Tibial nerve (tissue), 4 donors: Measurements from ENCODE around the gene RSPH3. TPM values are rescaled to one million over a fixed set of nuclear protein-coding genes. Genes with fewer than 3 reads are reported as not detected.

Source experiments
- DNase-seq, 2 donors: peaks; one replicate each; pipeline ENCODE4 v3.0.0-alpha.2; 2019; ENCODE audit warnings: low spot score in 2 of 2
- H3K27ac ChIP-seq, 4 donors: fragments of 200-600 bp; sonication (generic) in 3 of 4; one replicate each; pipeline ENCODE4 v1.5.1; 2017 to 2019; ENCODE audit warnings: mild to moderate bottlenecking in 1 of 4
- H3K27me3 ChIP-seq, 2 donors: fragments of 200-600 bp; sonication (generic) in 1 of 2; one replicate each; pipeline versions ENCODE4 v1.5.1 to v1.6.0; 2017 to 2019
- H3K36me3 ChIP-seq, 3 donors: fragments of 200-600 bp; sonication (generic); one replicate each; pipeline ENCODE4 v1.5.1; 2018 to 2019
- H3K4me1 ChIP-seq, 4 donors: fragments of 200-600 bp; sonication (generic) in 3 of 4; one replicate each; pipeline ENCODE4 v1.5.1; 2017 to 2019
- H3K4me3 ChIP-seq, 4 donors: fragments of 200-600 bp; sonication (generic) in 3 of 4; one replicate each; pipeline ENCODE4 v1.5.1; 2017 to 2019; ENCODE audit warnings: mild to moderate bottlenecking in 1 of 4, moderate library complexity in 1 of 4
- H3K9me3 ChIP-seq, 4 donors: fragments of 200-600 bp; sonication (generic) in 3 of 4; one replicate each; pipeline ENCODE4 v1.5.1; 2017 to 2019
- EP300 ChIP-seq, 2 donors: sonication (generic); formaldehyde crosslinking; IDR thresholded peaks; one replicate each; pipeline ENCODE4 v1.6.1; 2017; ENCODE audit warnings: antibody characterized with exemption in 2 of 2, mild to moderate bottlenecking in 1 of 2
- POLR2A ChIP-seq, 2 donors: fragments of 450-650 bp; IDR thresholded peaks; one replicate each; pipeline ENCODE4 v1.6.1; 2017; ENCODE audit warnings: antibody characterized with exemption in 2 of 2, mild to moderate bottlenecking in 2 of 2, moderate library complexity in 2 of 2
- WGBS, 2 donors: methylation state at CpG; one replicate each; pipeline ENCODE4 v1.1.5; 2018; 5-methylcytosine and 5-hydroxymethylcytosine counted together
- total RNA-seq, 4 donors: library from RNA; depleted of rRNA; stranded (reverse); fragments of >200 nt; gene quantifications; one replicate each; pipeline ENCODE4 v1.1.0, GENCODE V29; 2016
- TF ChIP-seq, protein P1 (sequence below), 5 experiments: fragments of 200-600 bp in 3 of 5; fragments of 450-650 bp in 2 of 5; sonication (generic) in 3 of 5; IDR thresholded peaks; one replicate each; pipeline ENCODE4 v1.5.1; 2016 to 2019; ENCODE audit warnings: antibody characterized with exemption in 5 of 5, mild to moderate bottlenecking in 3 of 5, moderate library complexity in 2 of 5

Gene RSPH3
- total RNA-seq, 4 donors from 2014 or later: 8.2 to 11.6 (median 11.0) TPM

DNA sequence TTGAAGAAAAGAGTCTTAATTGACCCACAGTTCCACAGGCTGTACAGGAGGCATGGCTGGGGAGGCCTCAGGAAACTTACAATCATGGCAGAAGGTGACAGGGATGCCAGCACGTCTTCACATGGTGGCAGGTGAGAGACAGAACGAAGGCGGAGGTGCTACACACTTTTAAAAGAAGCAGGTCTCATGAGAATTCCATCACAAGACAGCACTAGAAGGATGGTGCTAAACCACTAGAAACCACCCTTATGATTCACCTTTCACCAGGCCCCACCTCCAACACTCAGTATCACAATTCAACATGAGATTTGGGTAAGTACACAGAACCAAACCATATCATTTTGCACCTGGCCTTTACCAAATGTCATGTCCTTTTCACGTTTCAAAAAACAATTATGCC lies 23.9 kb upstream of the RSPH3 start:
- Histone ChIP-seq H3K36me3 (peaks cover 0 to 23% (median 0%) of the 10 kb centered on the region in 3 donors), H3K4me1 (no peaks in the 10 kb centered on the region), H3K9me3 (peaks cover 0 to 29% (median 0%) of the 10 kb centered on the region in 4 donors), H3K27me3 (no peaks in the 10 kb centered on the region), H3K4me3 (no peak overlapping the region), H3K27ac (no peak overlapping the region)
- TF ChIP-seq, protein P1, sequence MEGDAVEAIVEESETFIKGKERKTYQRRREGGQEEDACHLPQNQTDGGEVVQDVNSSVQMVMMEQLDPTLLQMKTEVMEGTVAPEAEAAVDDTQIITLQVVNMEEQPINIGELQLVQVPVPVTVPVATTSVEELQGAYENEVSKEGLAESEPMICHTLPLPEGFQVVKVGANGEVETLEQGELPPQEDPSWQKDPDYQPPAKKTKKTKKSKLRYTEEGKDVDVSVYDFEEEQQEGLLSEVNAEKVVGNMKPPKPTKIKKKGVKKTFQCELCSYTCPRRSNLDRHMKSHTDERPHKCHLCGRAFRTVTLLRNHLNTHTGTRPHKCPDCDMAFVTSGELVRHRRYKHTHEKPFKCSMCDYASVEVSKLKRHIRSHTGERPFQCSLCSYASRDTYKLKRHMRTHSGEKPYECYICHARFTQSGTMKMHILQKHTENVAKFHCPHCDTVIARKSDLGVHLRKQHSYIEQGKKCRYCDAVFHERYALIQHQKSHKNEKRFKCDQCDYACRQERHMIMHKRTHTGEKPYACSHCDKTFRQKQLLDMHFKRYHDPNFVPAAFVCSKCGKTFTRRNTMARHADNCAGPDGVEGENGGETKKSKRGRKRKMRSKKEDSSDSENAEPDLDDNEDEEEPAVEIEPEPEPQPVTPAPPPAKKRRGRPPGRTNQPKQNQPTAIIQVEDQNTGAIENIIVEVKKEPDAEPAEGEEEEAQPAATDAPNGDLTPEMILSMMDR (IDR thresholded peaks at IDR 0.05): no peak
- no peak for TF ChIP-seq POLR2A (IDR thresholded peaks at IDR 0.05)
- no peak for TF ChIP-seq EP300 (IDR thresholded peaks at IDR 0.05)
- WGBS, 2 donors: 86 to 93% methylated on average over 4 of the region's 4 CpGs
- DNase-seq: no peak

GRCh38 chr6:159020011-159020410 lies 20.0 kb upstream of the RSPH3 start:
- no peak for DNase-seq
- Histone ChIP-seq H3K36me3 (peaks cover 0 to 12% (median 0%) of the 10 kb centered on the region in 3 donors), H3K27me3 (no peaks in the 10 kb centered on the region), H3K4me3 (no peak overlapping the region), H3K27ac (no peak overlapping the region), H3K9me3 (peaks cover 0 to 24% (median 0%) of the 10 kb centered on the region in 4 donors), H3K4me1 (no peaks in the 10 kb centered on the region)
- 94 to 96% methylated on average over 2 of the region's 2 CpGs for WGBS, 2 donors
- TF ChIP-seq, protein P1 (IDR thresholded peaks at IDR 0.05): no peak
- TF ChIP-seq POLR2A (IDR thresholded peaks at IDR 0.05): no peak
- TF ChIP-seq EP300 (IDR thresholded peaks at IDR 0.05): no peak

DNA sequence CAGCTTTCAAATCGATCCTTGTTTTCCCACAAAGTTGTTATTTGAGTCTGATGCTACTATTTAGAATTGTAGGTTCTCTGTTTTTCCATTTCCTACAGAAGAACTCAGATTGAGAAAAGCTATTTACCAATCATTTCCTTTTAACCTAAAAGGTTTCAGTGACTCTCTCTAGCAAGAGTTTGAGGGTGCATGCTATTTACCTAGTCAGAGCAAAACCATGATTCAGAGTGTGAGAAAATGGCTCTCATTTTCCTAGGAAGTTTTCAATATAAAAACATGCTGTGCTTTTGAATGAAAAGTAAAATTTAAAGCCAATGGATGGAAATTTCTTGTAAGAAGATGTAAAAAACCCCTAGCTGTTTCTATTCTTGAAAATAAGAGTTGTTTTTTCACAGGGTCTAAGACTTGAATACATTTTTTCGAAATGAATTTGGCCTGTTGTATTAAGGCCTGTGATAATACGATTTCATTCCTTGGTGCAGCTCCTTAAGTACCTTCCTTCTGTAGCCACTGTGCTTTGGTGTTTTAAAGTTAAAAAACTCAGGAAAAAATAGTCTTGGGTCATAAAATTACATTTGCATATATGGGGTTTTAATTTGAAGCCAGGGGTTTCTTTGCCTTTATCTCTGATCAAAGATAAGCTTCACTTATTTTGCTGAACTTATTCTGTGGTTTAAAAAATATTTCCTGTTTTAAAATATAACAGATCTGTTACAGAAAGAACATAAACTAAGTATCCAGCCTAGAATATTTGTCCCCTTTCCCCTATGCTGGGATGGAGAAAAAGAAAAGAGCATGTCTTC lies 18.0 kb upstream of the RSPH3 start:
- no peaks in the 10 kb centered on the region for H3K4me1 ChIP-seq
- no peaks in the 10 kb centered on the region for H3K36me3 ChIP-seq
- H3K27ac ChIP-seq: no peak overlapping the region
- 55 to 62% methylated on average over 3 of the region's 3 CpGs for WGBS, 2 donors
- H3K4me3 ChIP-seq: no peak overlapping the region
- no peak for DNase-seq
- peaks cover 0 to 10% (median 0%) of the 10 kb centered on the region in 4 donors for H3K9me3 ChIP-seq
- no peaks in the 10 kb centered on the region for H3K27me3 ChIP-seq
- TF ChIP-seq, protein P1 (IDR thresholded peaks at IDR 0.05): no peak
- no peak for TF ChIP-seq POLR2A (IDR thresholded peaks at IDR 0.05)
- TF ChIP-seq EP300 (IDR thresholded peaks at IDR 0.05): no peak

GRCh38 chr6:159014406-159014805 lies 14.4 kb upstream of the RSPH3 start:
- peaks cover 0 to 6% (median 0%) of the 10 kb centered on the region in 3 donors for H3K36me3 ChIP-seq
- DNase-seq: no peak
- H3K27ac ChIP-seq: no peak overlapping the region
- no peaks in the 10 kb centered on the region for H3K27me3 ChIP-seq
- no peak overlapping the region for H3K4me3 ChIP-seq
- no peak for TF ChIP-seq POLR2A (IDR thresholded peaks at IDR 0.05)
- TF ChIP-seq, protein P1 (IDR thresholded peaks at IDR 0.05): no peak
- no peaks in the 10 kb centered on the region for H3K4me1 ChIP-seq
- peaks cover 0 to 10% (median 0%) of the 10 kb centered on the region in 4 donors for H3K9me3 ChIP-seq

GRCh38 chr6:159013229-159013628 lies 13.2 kb upstream of the RSPH3 start:
- no peak overlapping the region for H3K4me3 ChIP-seq
- H3K9me3 ChIP-seq: peaks cover 0 to 10% (median 0%) of the 10 kb centered on the region in 4 donors
- H3K4me1 ChIP-seq: no peaks in the 10 kb centered on the region
- H3K27ac ChIP-seq: no peak overlapping the region
- TF ChIP-seq POLR2A (IDR thresholded peaks at IDR 0.05) (no peak), EP300 (IDR thresholded peaks at IDR 0.05) (no peak)
- TF ChIP-seq, protein P1 (IDR thresholded peaks at IDR 0.05): no peak
- H3K36me3 ChIP-seq: peaks cover 0 to 6% (median 0%) of the 10 kb centered on the region in 3 donors
- WGBS, 2 donors: 86 to 88% methylated on average over 5 of the region's 5 CpGs
- DNase-seq: no peak
- no peaks in the 10 kb centered on the region for H3K27me3 ChIP-seq
